RCC 7860 (cell line): ENCODE results near the gene DPF3.

ENCODE experiments used
- DNase-seq: peaks from one replicate; pipeline ENCODE4 v3.0.0-alpha.2; 2015; ENCODE audit warnings: low spot score
- FAIRE-seq: peaks from 2 replicates; lab custom pipeline; 2012; peaks lifted over from hg19 to GRCh38; lab: Jason Lieb, UNC

The DPF3 gene

DNA sequence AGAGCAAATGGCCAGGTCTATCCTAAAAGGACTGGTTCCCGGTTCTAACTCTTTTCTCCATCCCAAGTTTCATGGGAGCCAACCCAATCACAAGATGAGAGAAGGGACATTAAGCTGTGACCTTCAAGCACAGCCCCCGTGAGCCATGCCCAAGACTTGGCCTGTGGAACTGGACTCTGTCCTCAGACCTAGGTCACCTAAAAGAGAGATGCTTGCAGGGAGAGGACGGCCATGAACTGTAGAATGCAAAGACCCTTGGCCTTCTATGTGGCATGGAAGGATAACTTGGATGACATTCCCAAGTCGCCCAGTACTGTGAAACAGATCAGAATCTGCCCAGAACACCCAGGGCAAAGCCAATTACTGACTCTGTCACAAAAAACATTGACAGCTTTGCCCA lies 263.5 kb downstream of the DPF3 start:
- DNase-seq (no peak), FAIRE-seq (no peak)

DNA sequence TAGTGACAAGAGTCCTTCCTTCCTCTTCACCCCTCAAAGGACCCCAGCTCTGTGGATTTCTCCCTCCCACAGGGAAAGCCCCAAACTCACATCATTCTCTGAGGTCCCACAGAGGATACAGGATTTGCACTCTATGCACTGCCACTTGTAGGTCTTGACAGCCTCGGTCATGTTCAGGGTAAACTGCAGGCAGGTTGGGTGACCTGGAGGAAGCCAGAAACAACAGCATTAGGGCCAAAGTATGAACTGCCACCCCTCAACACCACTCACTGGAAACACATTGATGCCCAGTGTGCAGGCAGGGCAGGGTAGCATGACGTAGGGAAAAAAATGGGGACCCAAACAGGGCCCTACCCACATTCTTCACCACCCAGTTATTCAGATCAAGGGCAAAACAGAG lies 264.4 kb downstream of the DPF3 start:
- DNase-seq, result no peak
- no peak for FAIRE-seq

DNA sequence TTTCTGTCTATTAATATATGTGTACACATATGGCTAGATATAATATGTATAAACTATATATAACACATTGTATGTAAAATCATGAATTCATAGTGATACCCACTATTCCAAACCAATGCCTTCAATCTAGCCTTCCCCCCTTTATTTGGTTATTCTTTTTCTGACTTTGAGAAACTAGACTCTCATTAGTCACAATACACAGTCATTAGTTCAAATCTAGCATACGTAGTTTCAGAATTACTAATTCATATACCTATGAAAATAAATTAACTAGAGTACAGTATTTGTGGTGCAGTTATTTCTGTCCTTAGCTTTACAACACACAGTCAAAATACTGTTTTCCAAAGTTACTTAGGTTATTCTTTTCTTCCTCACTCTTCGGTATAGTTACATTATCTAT lies 268.2 kb downstream of the DPF3 start:
- FAIRE-seq (no peak), DNase-seq (no peak)

DNA sequence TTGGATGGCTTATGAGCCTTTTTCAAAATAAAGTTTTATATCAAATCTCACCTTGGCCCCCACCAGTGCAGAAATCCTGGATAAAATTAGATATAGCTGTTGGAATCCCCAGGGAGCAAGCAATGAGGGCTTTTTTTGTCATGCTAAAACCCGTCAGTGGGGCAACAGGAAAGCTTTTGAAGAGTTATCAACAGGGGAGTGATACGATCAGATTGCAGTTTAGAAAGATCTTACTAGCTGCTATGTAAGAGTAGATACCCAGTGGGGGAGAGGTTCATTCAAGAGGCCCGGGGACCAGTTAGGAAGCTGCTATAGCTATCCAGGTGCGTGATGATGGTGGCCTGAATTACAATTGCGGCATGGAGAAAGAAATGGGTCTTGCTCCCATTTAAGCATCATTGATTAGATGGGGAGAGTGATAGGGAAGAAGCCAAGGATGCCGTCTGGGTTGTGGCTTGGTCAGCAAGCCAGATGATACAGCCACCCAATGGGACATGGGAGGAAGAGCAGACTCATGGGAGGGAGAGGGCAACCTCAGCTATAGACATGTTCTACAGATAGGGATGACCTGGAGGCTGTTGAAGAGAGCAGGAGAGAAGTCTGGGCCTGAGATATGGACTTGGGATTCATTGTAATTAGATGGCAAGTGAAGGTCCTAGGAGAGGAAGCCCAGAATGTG lies 272.4 kb downstream of the DPF3 start:
- FAIRE-seq (no peak), DNase-seq (no peak)

DNA sequence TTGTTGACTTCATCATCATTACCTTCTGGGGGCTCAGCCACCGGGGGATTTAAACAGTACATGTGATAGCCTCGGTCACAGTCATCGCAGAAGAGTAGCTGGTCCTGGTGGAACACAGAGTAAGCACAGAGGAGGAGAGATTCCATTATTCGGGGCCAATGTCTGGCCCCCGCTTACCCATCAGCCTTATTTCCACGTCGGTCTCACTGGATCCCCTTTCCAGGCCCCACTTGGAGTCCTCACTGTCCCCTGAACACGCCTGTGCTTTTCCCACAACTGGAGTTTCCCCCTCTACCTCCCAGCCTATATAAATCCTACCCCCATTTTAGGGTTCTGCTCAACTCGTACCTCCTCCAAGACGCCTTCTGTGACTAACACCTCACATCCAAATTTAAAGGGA lies 274.0 kb downstream of the DPF3 start:
- no peak for FAIRE-seq
- DNase-seq, result no peak

DNA sequence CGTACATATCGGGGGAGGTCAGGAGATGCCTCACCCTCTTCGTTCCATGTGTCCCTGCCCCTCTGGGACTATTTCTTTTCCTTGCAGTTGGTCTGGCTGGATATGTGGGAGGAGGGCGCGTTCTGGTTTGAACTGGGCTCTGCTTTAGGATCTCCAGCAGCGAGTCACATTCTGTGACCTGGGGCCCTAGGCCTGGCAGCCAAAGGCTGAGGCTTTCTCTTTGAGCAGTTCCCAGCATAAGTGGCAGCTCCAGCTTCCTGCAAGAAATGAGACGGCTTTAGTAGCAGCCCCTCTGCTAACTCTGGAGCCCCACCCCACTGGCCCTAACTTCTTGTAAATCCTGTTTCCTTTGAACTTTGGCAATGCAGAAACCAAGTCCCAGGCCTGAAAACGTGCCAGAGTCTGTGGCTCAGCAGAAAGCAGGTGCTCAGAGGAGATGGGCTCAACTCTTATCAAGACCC lies 274.8 kb downstream of the DPF3 start:
- DNase-seq (no peak), FAIRE-seq (no peak)

DNA sequence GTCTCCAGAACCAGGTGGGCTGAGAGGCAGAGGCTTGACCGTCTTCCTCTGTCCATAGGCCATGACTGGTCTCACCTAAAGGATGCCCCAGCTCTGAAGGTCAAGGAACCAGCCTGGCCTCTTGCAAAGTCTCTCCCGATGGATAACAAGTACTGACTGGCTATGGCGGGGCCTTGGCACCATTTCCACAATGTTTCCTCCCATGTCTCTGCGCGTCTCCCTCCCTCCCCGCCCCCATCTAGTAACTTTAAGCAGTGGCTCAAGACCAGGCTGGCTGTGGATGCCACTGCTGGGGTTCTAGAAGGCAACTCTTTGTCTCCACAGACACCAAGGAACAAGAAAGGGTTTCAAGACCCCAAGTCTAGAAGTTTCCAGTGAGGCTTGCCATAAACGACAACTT lies 275.5 kb downstream of the DPF3 start:
- no peak for FAIRE-seq
- DNase-seq, result no peak

DNA sequence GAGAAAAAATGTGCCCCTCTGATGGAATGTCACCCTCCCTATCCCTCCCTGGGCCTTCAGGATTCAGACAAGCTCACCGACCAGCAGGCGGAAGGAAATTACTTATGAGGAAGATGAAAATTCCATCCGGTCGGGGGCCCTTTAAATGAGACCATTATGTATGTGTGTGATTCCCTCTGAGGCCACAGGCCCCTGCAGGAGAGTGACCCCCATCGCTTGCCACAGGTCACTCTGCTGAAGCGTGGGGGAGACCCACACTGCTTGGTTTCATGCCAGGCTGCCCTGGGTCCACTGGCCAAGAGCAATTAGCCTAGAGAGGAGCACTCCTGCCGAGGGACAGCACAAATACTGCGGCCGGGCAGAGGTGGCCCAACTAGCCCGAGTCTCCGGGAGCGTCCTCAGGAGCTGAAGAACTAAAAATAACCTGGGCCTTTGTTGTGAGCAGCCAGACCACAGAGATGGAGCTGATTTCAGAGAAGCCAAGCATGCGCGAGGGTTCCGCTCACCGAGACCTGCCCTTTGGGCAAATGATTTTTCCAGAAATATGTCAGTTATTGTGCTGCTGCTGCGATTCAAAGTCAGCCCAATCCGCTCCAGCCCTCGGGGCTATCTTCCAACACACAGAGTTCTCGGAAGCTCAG lies 276.4 kb downstream of the DPF3 start:
- no peak for FAIRE-seq

DNA sequence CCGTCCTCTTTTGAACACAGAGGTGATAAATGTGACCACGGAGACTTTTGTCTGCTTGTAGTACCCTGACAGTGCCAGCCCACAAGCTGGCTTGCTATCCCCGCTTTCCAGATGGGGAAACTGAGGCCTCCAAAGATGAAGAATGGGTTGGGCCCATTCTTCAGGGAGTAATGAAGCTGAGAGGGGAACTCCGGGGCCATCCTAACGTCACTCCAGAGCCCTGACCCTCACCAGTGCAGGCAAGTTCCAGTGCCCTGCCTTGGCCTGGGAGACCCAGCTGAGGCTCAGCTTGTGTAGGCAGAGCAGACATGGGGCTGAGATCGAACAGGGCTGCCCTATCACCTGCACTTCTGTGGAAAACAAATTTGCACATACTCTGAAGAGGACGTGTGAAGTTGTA lies 277.1 kb downstream of the DPF3 start:
- DNase-seq (no peak), FAIRE-seq (no peak)

More for the DNA sequence above, 276.4 kb downstream of the DPF3 start:
- no peak for DNase-seq

DNA sequence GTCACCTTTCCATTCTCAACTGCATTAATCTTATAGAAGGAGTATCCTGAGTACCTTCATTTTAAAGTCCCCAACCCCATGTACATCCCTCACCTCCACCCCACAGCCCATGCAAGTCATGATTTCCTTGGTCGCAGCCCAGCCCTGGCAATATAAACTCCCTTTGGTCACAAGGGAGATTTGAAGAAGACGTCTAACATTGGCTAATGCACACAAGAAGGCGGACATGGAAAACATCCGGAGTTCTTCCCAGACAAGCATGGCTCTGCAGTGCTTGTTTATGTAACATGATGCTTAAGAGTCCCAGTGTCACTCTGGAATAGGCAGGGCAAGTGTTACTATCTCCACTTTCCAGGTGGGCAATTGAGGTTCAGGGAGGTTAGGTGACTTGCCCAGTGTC lies 277.6 kb downstream of the DPF3 start:
- FAIRE-seq, result no peak

DNA sequence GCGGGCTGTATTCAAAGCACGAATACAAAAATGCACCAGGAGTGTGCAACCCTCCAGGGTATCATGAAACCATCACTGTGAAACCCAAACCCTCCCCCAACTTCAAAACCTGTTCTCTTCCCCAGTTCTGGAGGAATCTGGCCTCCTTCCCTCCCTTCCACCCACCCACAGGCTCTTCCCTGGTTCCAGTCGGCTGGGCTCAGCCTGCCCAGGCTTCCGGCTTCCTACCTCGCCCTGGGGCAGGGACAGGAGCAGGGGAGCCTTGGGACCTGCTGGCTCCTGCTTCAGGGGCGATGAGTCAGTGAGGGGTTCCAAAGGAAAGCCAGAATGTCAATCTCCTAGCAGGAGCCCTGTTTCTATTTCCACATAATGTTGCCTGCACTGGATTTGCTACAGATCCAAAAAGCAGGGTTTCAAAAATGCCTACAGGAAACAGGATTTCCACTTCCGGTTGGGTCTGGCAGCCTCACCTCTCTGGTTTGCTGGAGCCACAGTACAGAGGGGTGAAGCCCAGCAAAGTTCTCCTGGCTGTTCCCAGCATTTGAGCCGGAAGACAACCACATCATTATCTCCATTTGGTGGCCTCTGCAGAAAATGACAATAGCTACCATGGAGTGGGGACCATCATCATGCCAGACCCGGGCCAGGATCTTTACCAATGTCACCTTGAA lies 278.3 kb downstream of the DPF3 start:
- peak; percentile 70 for FAIRE-seq
- peak; percentile 44 for DNase-seq

More for the DNA sequence above, 277.6 kb downstream of the DPF3 start:
- no peak for DNase-seq

DNA sequence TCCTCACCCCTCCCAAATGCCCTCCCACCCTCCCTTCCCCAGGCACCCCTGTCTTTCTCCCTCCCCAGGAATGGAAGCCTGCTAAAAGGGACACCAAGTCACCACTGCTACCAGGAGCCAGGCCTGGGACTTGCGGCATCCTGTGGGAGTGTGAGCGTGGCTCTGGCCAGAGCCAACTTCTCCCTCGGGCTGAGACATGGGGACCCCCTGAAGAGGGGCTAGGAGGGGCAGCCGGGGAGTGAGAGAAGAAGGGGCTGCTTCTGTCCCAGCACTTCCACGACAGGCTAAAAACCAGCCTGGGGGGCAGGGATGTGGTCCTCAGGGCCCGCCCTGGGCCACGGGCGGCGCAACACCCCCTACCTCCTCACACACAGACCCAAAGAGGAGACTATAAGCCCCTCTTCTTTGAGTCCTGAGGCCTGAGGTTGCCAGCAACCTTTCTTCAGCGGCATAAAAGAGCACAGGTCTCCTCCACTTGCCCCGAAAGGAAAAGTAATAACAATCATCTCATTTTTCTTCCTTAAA lies 278.9 kb downstream of the DPF3 start:
- DNase-seq (no peak), FAIRE-seq (no peak)

DNA sequence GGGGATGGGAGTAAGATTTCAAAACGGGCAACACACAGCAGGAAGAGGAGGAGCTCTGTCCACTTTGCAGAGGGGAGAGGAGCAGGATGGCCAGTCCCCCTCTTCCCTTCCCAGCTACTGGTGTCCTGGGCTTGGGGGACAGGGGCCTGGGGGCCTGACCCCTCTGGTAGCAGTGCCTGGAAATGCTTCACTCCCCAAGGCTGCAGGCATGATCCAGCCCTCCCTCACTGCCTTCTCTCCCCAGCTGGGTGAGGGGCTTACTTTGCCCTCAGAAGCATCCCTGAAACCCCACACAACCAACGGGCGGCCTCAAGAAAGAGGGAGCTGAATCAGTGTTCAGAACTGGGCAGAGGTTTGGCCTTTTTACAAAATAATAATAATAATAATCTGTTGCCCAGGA lies 279.5 kb downstream of the DPF3 start:
- no peak for DNase-seq
- FAIRE-seq, result no peak

DNA sequence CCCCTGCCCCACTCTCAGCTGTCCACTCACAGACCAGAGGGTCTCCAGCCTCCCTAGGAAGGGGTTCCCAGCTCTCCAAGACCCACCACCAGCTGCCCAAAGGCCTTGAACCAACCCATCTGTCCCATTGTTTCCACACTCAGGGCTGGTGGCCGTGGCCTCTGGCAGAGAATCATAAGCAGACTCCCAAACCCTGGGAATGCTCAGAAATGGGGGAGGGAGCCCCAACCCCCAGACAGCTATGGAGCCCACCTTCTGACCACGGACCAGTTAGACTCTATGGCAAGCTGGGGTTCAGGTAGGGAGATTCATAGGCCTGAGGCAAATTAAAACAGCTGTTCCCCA lies 280.0 kb downstream of the DPF3 start:
- DNase-seq (no peak), FAIRE-seq (no peak)

DNA sequence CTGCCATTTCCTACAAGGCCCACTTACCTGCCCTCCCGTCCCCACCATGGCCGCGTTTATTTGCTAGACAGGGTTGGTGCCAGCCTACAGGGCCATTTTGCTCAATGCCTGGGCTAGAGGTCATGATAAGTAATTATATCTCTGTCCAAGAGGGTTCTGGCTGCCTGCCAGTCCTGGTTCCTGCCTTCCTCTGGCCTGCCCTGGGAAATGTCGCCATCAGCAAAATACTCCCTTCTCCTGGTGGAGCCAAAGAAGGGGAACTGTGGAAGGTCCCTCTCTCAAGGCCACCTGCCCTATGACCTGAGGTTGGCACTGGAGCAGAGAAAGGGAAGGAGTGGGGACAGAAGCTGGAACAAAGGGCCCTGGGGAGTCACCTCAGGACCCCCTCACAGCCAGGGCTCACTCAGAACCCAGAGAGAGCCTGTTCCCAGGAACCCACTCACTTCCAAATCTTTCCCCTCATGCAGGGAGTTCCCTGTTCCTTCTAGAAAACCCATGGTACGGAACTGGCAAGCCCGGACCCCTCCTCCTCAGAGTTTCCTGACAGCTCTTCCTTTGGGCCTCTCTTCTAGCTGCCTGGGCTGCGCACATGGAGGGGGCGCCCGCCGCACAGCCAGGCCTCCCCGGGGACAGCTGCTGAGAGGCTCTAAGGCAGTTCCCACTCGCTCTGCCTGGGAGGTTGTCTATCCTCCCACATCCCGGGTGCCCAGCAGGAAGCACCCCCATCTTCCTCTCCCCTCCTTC lies 280.5 kb downstream of the DPF3 start:
- FAIRE-seq (no peak), DNase-seq (peak; percentile 8)

DNA sequence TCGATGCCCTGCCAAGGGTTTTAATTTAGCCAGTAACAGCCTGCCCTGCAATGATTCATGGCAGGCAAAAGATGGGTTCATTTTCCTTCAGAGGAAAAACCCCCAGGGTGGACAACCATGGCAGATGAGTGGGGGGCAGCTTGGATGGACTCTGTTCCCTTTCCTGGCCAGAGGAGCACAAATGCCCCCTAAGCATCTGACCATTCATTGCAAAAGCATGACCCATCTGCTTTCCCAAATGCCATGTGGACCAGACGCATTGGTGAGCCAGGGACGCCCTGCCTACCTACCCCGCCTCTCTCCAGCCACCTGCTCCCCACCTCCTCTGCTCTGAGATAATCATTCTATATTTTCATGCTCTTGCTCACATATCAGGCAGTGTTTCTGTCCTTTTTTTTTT lies 281.9 kb downstream of the DPF3 start:
- FAIRE-seq, result no peak
- no peak for DNase-seq

DNA sequence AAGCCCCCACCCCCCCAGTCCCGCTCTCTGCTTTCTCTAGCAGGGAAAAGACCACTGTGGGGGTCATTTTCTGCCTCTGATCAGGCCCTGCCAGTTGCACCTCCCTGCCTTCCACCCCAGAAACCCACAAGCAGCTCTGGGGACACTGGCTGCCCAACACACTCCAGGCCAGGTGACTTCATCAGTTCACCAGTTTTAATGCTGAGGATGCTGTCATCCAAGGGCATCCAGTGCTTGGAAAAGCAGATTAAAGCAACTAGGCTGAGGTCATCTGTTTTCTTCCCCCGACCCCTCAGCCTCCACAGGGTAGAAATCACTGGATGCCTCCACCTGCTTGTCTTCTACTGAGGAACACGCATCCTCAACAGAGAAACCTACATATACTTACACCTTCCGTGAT lies 282.4 kb downstream of the DPF3 start:
- DNase-seq (no peak), FAIRE-seq (no peak)

DNA sequence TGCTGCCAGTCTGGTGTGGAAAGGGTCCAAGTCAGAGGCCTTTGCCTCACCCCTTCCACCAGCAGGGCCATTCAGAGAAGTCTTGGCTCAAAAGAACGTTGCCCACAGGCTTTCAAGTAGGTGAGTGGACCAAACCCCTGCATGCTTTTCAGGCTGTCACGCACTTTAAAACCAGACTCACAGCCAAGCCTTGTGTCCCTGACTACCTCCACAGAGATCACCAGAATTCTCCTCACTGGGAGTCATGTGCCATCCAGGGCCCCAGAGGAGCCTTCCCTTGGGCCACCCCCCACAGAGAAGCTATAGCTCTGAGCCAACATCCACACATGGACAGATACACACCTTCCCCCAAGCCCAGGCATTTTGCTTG lies 283.1 kb downstream of the DPF3 start:
- peak; percentile 5 for DNase-seq
- no peak for FAIRE-seq

DNA sequence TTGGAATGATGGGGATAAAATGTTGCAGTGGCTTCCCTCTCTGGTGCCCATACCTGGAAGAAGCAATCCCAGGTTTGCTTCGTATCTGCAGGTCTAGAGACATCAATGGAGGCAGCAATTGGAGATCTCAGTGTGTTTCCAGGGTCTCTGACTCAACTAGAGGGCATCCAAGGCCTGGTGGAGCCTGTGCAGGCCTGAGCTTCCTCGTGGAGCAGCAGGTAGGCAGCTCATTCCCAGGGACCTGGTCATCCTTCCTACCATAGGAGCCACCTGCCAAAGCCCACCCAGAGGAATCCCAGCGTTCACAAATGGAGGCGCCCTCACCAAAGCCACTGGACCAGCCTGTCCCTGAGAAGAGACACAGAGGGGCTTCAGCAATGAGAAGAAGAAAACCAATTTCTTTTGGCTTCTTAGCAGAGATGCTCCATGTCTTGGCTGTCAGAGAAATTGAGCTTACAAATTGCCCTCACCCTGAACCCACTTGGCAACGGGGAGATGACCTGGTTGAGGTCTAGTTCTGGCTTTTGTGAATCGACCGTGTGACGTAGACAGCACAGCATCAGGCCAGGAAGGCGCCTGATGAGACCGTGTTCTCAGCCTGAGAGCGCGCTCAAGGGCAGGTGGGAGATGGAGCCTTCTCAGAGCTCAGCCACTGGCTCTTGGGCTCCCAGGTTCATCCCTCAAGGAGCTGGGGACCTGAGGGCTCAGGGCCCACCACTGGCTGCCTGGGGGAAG lies 283.6 kb downstream of the DPF3 start:
- DNase-seq (no peak), FAIRE-seq (no peak)

DNA sequence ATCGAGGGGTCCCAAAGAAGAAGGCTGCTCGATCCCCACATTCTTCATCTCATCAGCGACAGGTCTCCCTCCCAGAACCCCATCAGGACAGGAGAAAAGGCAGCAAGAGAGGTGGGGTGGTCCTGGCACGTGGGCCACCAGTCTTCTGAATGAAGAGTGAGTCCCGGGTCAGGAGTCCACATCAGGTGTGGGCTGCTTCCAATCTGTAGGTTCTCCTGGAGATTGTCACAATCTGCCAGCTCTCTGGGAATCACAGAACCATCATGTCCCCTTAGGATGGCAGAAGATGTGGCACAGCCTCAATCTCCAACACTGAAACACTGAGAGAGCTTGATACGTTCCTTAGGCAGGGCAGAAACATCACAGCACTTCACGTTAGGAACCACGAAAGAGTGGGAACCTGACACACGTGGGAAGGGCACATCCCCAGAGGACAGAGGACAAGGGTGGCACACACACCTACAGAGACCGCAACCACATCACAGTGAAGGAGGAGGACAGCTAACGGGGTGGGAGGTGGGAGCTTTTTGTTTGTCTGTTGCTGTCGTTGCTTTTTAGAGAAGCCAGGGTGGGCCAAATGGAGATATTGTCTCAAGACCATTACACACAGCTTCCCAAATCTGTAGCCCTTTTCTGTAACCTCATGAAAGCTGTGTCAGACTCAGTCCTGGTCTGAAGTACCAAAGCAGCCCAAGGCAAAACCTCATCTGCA lies 284.5 kb downstream of the DPF3 start:
- no peak for DNase-seq

More for the DNA sequence above, 284.5 kb downstream of the DPF3 start:
- FAIRE-seq, result no peak
